ENCODE results near the gene TMEM119.

- TF ChIP-seq EZH2 (IDR thresholded peaks at IDR 0.05; ENCODE audit: insufficient read depth, poor library complexity, severe bottlenecking) (no peak), EZH2phosphoT487 (IDR thresholded peaks at IDR 0.05; ENCODE audit: insufficient read depth, low read depth) (no peak)
Measured at GRCh38 chr12:108630481-108631207, 32.8 kb upstream of the TMEM119 start.

Data from GM23248 (cell line).